ENCODE measurements around the gene PLEKHG3.

DNA sequence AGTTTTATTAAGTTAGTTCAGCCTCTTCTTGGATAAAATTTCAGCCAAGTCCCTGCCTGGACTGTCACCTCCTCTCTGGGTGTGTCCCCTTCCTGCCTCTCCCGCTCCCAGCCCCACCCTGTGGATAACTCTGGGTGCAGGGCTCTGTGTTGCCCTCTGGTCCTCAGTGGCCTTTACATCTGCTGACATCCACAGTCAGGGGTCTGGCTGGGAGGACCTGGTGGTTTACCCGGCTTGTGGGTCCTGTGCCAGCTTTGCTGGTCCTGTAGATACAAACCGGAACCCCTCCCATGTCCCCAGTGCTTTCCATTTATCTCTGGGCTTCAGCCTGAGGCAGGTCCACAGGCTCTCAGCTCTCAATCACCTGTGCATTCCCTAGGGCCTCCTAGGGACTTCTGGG, 28.9 kb upstream of the PLEKHG3 start:
- TF ChIP-seq, protein P1, sequence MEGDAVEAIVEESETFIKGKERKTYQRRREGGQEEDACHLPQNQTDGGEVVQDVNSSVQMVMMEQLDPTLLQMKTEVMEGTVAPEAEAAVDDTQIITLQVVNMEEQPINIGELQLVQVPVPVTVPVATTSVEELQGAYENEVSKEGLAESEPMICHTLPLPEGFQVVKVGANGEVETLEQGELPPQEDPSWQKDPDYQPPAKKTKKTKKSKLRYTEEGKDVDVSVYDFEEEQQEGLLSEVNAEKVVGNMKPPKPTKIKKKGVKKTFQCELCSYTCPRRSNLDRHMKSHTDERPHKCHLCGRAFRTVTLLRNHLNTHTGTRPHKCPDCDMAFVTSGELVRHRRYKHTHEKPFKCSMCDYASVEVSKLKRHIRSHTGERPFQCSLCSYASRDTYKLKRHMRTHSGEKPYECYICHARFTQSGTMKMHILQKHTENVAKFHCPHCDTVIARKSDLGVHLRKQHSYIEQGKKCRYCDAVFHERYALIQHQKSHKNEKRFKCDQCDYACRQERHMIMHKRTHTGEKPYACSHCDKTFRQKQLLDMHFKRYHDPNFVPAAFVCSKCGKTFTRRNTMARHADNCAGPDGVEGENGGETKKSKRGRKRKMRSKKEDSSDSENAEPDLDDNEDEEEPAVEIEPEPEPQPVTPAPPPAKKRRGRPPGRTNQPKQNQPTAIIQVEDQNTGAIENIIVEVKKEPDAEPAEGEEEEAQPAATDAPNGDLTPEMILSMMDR (conservative IDR thresholded peaks at IDR 0.05; ENCODE audit: low read depth in 2 of 2): no peak
- TF ChIP-seq EZH2phosphoT487 (IDR thresholded peaks at IDR 0.05; ENCODE audit: unreplicated experiment) (no peak), POLR2AphosphoS5 (IDR thresholded peaks at IDR 0.05; ENCODE audit: low read depth) (no peak), EZH2 (IDR thresholded peaks at IDR 0.05; ENCODE audit: low read depth, unreplicated experiment) (no peak), CREB1 (CRISPR knock-in tag; IDR thresholded peaks at IDR 0.05; ENCODE audit: low read depth) (no peak), STAT1 (IDR thresholded peaks at IDR 0.05; ENCODE audit: unreplicated experiment) (no peak), JUNB (IDR thresholded peaks at IDR 0.05; ENCODE audit: unreplicated experiment) (no peak), NANOG (IDR thresholded peaks at IDR 0.05; ENCODE audit: borderline replicate concordance) (no peak), ZNF331 (CRISPR knock-in tag; IDR thresholded peaks at IDR 0.05; ENCODE audit: low read depth) (no peak)
- TF ChIP-seq, protein P2, sequence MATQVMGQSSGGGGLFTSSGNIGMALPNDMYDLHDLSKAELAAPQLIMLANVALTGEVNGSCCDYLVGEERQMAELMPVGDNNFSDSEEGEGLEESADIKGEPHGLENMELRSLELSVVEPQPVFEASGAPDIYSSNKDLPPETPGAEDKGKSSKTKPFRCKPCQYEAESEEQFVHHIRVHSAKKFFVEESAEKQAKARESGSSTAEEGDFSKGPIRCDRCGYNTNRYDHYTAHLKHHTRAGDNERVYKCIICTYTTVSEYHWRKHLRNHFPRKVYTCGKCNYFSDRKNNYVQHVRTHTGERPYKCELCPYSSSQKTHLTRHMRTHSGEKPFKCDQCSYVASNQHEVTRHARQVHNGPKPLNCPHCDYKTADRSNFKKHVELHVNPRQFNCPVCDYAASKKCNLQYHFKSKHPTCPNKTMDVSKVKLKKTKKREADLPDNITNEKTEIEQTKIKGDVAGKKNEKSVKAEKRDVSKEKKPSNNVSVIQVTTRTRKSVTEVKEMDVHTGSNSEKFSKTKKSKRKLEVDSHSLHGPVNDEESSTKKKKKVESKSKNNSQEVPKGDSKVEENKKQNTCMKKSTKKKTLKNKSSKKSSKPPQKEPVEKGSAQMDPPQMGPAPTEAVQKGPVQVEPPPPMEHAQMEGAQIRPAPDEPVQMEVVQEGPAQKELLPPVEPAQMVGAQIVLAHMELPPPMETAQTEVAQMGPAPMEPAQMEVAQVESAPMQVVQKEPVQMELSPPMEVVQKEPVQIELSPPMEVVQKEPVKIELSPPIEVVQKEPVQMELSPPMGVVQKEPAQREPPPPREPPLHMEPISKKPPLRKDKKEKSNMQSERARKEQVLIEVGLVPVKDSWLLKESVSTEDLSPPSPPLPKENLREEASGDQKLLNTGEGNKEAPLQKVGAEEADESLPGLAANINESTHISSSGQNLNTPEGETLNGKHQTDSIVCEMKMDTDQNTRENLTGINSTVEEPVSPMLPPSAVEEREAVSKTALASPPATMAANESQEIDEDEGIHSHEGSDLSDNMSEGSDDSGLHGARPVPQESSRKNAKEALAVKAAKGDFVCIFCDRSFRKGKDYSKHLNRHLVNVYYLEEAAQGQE (IDR thresholded peaks at IDR 0.05; ENCODE audit: unreplicated experiment): no peak
